ENCODE measurements around the gene GIPC3. TPM values are rescaled to one million over a fixed set of nuclear protein-coding genes. Genes with fewer than 3 reads are reported as not detected.

The GIPC3 gene
- total and polyA plus RNA-seq, 2 of the 8 experiments (the other 6 are each of a cell fraction or from before 2014, with no cell fraction given), result 1.0 to 1.2 TPM

GRCh38 chr19:3631053-3631861 lies 46.0 kb downstream of the GIPC3 start (continued):
- no peak for TF ChIP-seq RAD21 (IDR thresholded peaks at IDR 0.05 in 1 of 2, conservative IDR thresholded peaks at IDR 0.05 in 1 of 2; ENCODE audit: low read depth in 2 of 2, low read length in 2 of 2)
- TF ChIP-seq POU5F1 (IDR thresholded peaks at IDR 0.05; ENCODE audit: low read depth, low read length), result no peak
